Stimulated activated CD4-positive, alpha-beta T cell treated with anti-CD3 and anti-CD28 coated beads, Interleukin-12 subunit alpha, Interleukin-12 subunit beta, amount 100 ng/mL, for 4 hours (primary cell): ENCODE measurements around the gene C4orf36.

Experiments
- DNase-seq: peaks from one replicate; pipeline ENCODE4 v3.0.0-alpha.2; 2020

C4orf36 gene

DNA sequence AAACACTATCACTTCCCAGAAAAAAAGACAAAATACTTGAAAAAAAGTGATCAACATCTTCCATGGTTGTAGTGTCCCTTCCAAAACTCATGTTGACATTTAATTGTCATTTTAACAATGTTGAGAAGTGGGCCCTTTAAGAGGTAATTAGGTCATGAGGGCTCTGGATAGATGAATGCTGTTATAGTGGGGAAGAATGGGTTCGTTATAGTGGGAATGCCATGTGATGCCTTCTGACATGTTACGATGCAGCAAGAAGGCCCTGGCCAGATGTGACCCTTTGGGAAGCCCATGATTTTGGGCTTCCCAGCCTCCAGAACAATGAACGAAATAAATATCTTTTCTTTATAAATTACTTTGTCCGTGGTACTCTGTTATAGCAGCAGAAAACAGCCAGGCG, 39.0 kb downstream of the C4orf36 start:
- DNase-seq, result no peak

DNA sequence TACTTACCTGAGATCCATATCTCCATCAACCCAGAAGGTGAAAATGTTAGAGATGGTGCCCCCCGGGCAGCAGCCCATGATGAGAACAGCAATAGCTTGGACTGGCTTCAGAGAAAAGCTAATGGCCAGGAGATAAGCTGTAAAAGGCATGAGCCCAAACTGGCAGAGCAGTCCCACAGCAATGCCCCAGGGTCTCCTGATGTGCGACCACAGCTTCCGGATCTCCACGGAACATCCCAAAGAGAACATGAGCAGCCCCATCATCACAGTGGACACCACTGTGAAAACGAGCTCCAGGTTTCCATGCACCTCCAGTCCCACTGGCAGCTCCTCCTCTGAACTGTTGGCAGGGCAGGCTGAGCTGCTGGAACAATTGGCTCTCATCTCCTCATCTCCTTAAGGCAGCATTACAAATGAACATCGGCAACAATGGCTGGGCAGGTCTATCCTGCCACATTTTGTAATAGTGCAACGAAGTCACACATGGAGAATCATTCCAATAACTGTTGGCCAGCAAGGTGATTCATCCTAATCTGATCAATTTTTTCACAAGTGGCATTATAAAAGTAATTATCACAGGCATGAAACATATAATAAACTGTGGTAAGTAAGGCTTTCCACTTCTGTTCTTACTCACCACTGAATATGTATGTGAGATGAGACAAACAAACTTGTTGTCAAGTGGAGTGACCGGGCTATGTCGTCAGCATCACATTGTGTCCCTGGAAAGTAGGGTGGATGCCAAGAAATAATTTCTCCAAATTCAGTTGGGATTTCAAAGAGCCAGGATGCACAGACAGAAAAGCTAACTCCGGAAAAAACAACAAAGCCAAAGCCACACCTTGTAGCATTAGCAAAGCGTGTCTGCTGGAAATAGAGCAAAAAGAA, 43.2 kb downstream of the C4orf36 start, which contains the start of gene SLC10A6:
SLC10A6 (minus strand) TSS at position 653 of the 888 bp plus-strand sequence; CDS start at position 384, 269 bp downstream.
- DNase-seq, result no peak

DNA sequence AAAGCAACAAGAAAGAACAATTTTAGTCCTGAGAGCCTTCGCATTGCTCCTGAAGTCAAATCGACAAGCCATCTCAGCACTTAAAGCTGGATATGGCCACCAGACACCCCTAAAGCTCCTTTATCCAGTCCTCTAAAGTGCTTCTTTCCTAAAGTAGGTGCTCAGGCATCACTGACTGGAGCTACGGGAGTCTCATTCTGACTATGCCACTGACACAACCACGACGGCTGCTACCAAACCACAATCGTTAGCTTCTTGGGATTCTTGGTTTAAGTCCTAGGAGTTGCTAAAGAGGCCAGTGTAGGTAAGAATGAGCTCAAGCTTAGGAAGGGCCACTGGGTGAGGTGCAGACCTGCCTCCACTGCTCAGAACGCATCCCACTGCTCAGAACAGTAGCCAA, 44.1 kb downstream of the C4orf36 start:
- DNase-seq, result no peak

DNA sequence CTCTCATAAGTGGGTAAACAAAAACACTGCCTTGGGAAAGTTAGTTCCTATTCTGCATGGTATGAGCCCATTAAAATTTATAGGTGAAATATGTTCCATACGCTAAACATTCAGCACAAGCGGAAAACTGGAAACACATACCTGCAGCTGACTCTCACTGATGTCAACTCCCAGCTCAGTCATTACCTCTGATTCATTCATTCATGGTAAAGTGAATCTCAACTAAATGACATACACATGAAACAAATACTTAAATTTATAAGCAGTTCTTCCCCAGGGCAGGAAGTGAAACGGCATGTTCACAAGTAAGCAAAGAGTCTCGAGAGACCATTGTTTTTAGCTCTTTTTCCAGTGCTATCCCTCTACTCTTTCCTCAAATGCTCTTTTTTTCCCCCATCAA, 44.7 kb downstream of the C4orf36 start:
- no peak for DNase-seq

GRCh38 chr4:86846921-86847320, 45.3 kb downstream of the C4orf36 start:
- no peak for DNase-seq

GRCh38 chr4:86845593-86845992, 46.6 kb downstream of the C4orf36 start:
- no peak for DNase-seq

DNA sequence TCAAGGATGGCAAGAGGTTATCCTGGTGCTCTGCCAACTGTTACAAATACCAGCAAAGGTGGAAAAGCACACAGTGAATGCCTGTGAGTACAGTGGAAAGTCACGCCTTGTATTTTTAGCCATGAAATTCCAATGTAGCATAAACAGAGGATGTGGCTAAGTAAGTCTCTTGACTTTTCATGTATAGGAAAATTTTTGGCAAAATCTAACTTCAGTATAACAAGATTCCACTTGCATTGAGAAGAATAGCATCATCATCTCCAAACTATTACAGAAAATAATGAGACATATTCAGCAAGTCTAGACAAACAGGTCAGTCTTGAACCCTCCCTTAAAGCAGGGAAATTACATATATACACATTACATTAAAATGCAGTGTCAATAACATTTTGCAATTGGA, 50.9 kb downstream of the C4orf36 start:
- no peak for DNase-seq

DNA sequence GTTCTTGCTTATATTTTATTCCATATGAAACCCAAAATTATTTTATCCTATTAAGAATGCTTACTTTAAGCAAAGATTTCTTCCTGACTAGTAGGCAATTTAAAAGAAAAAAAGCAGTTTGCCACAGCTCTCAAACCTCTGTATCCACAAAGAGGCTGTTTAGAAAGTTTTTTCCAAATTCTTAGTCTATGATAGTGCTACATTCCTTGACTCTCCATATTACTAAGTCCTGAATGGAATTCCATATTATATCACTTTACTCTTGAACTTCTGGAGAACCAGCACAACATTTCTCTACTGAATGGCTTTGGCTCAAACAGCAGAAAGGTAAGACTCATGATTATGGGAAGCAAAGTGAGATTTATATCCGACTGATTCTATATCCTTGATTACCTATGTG, 51.4 kb downstream of the C4orf36 start:
- no peak for DNase-seq

GRCh38 chr4:86837691-86838503, 54.3 kb downstream of the C4orf36 start:
- no peak for DNase-seq

DNA sequence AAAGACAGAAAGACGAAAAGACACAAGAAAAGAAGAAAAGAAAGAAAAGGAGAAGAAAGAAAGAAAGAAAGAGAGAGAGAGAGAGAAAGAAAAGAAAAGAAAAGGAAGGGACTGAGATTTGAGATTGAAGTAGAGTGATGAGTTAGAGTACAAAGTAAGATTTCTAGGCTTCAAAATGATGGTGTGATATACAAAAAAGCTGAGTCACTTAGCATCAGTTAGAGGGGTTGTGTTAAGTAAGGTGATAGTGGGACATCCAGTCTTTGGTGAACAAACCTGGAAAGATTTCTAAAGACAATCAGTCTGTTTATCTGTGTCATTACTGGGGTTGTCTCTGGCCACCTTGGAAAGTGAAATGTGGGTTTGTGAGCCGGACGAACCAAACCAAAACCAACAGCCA, 56.5 kb downstream of the C4orf36 start:
- no peak for DNase-seq

DNA sequence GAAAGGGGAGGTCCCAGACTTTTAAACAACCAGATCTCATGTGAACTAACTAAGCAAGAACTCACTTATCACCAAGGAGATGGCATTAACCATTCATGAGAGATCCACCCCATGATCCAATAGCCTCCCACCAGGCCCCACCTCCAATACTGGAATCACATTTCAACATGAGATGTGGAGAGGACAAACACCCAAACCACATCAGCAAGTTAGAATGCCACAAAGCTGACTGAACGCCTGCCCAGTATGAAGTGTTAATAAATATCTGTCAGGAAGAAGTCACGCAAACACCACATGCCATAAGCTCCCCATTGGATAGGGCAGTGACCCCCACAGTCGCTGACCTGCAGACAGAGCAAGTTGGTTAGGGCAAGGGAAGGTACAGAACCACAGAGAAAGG, 57.3 kb downstream of the C4orf36 start:
- no peak for DNase-seq

GRCh38 chr4:86833615-86834014, 58.6 kb downstream of the C4orf36 start:
- no peak for DNase-seq

DNA sequence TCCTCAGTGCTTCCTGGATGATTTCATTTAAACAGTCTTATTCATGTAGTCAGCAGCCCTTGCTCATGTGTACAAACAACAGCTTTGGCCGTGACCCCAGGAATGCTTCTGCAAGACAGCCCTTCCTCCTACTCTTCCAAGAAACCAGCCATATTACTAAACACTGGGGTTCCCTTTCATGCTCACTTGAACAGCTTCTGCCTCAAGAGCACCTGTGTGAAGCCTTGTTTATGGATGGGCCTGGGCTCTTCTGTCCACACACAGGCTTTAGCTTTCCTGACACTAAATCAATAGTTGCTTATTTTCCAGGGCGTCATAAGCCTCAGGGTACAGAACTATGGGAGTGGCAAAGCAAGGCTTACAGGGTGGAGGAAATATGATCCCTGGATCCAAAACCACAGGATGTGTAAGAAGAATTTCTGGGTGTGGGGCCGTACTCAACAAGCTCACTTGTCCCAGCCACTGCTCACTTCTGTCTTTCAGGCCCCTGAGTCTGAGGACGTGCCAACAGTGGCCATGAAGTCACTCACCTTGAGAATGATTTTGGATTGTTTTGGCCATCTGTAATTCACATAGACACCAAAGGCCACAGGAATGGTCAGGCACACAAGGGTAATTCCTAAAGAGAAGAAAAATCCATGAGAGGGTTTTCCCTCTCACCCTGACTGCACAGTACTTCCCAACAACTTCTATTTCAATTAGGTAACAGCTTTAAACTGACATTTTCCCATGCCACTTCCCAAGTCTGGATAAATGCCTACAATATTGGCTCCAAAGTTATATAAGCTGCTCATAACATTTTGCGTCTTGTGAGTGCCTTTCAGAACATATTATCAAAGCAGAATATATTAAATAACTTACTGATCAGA, 60.7 kb downstream of the C4orf36 start:
- no peak for DNase-seq
